IMR-90 (cell line): ENCODE data around the gene GYS1. TPM values are rescaled to one million over a fixed set of nuclear protein-coding genes. Genes with fewer than 3 reads are reported as not detected.

Source experiments
- ATAC-seq: fragments of 200-7000 bp; cut with Tn5 transposase; 2 replicates; pipeline ENCODE4 v1.9.1; 2020; ENCODE audit warnings: low read depth, mild to moderate bottlenecking, moderate library complexity
- BruUV-seq: library from RNA; stranded (reverse); fragments of 400-500 nt; replicated peaks from 2 replicates; lab custom pipeline; 2021; lab: Mats Ljungman, UMichigan
- CTCF ChIA-PET: fragments of 300-600 bp; formaldehyde crosslinking; extraction: SDS; loops from one replicate; lab custom pipeline; 2021; ENCODE audit warnings: antibody characterized with exemption; lab: Yijun Ruan, JAX
- POLR2A ChIA-PET: fragments of 300-600 bp; sonication (Branson Sonifier 250); formaldehyde crosslinking; loops from one replicate; lab custom pipeline; 2022; ENCODE audit warnings: antibody characterized with exemption; ENCODE audit not compliant: unreplicated experiment; lab: Charles Lee
- DNase-seq: peaks from one replicate; pipeline ENCODE4 v3.0.0; 2013
- H2AFZ ChIP-seq: replicated peaks from 2 replicates; pipeline ENCODE3; 2013; ENCODE audit warnings: low read length, mild to moderate bottlenecking; ENCODE audit not compliant: poor library complexity
- H2AK5ac ChIP-seq: 2 replicates; pipeline ENCODE4 v1.6.1; 2013; ENCODE audit warnings: low read depth, low read length, inconsistent platforms
- H2AK9ac ChIP-seq: replicated peaks from 2 replicates; pipeline ENCODE3; 2013; ENCODE audit warnings: mild to moderate bottlenecking, low read depth, low read length, moderate library complexity; ENCODE audit not compliant: poor library complexity
- H2BK120ac ChIP-seq: 2 replicates; pipeline ENCODE4 v1.6.1; 2013; ENCODE audit warnings: low read depth, low read length, inconsistent platforms
- H2BK15ac ChIP-seq: 3 replicates; pipeline ENCODE4 v1.6.1; 2013; ENCODE audit warnings: low read depth, low read length, inconsistent platforms
- H2BK20ac ChIP-seq: 2 replicates; pipeline ENCODE4 v1.6.1; 2013; ENCODE audit warnings: low read depth, mild to moderate bottlenecking, inconsistent platforms, low read length, moderate library complexity
- H2BK5ac ChIP-seq: 2 replicates; pipeline ENCODE4 v1.6.1; 2013; ENCODE audit warnings: mild to moderate bottlenecking, low read depth, low read length, inconsistent platforms; ENCODE audit not compliant: poor library complexity, severe bottlenecking
- H3K14ac ChIP-seq: replicated peaks from 2 replicates; pipeline ENCODE4 v1.6.1; 2013; ENCODE audit warnings: low read depth, low read length, inconsistent platforms
- H3K18ac ChIP-seq: 2 replicates; pipeline ENCODE4 v1.6.1; 2013; ENCODE audit warnings: low read depth, low read length, control low read depth
- H3K23ac ChIP-seq: 2 replicates; pipeline ENCODE4 v1.6.1; 2013; ENCODE audit warnings: low read depth, low read length, inconsistent platforms
- H3K27ac ChIP-seq: 2 replicates; pipeline ENCODE4 v1.5.1; 2013; ENCODE audit warnings: mild to moderate bottlenecking, control low read depth, low read length; ENCODE audit not compliant: insufficient read depth
- H3K27me3 ChIP-seq: 2 replicates; pipeline ENCODE4 v1.6.1; 2013; ENCODE audit warnings: low read length; ENCODE audit not compliant: control insufficient read depth, insufficient read depth
- H3K36me3 ChIP-seq: 2 replicates; pipeline ENCODE4 v1.6.1; 2013; ENCODE audit warnings: low read length, mixed read lengths; ENCODE audit not compliant: control insufficient read depth, insufficient read depth
- H3K4ac ChIP-seq: 2 replicates; pipeline ENCODE4 v1.6.1; 2013; ENCODE audit warnings: low read depth, low read length, inconsistent platforms
- H3K4me1 ChIP-seq: 2 replicates; pipeline ENCODE4 v1.6.1; 2013; ENCODE audit warnings: low read length, mixed read lengths; ENCODE audit not compliant: control insufficient read depth, insufficient read depth
- H3K4me2 ChIP-seq: 2 replicates; pipeline ENCODE4 v1.6.1; 2013; ENCODE audit warnings: low read depth, mild to moderate bottlenecking, control low read depth, low read length, moderate library complexity
- H3K4me3 ChIP-seq: 2 replicates; pipeline ENCODE4 v1.5.1; 2013; ENCODE audit warnings: low read depth, mild to moderate bottlenecking, control low read depth, low read length, moderate library complexity; ENCODE audit not compliant: insufficient read depth
- H3K56ac ChIP-seq: 2 replicates; pipeline ENCODE4 v1.6.1; 2013; ENCODE audit warnings: low read length, inconsistent platforms; ENCODE audit not compliant: insufficient read depth; ENCODE audit errors: extremely low read depth
- H3K79me1 ChIP-seq, 2 experiments: 2 replicates each; pipeline ENCODE4 v1.6.1; 2013; ENCODE audit warnings: low read length in 2 of 2, inconsistent platforms in 1 of 2, low read depth in 1 of 2
- H3K9ac ChIP-seq: 2 replicates; pipeline ENCODE4 v1.6.1; 2013; ENCODE audit warnings: low read depth, low read length, control low read depth
- H3K9me1 ChIP-seq: 2 replicates; pipeline ENCODE4 v1.6.1; 2013; ENCODE audit warnings: low read length, inconsistent platforms; ENCODE audit not compliant: insufficient read depth
- H3K9me3 ChIP-seq: 2 replicates; pipeline ENCODE4 v1.6.1; 2013; ENCODE audit warnings: low read length; ENCODE audit not compliant: control insufficient read depth, insufficient read depth
- H4K20me1 ChIP-seq: 2 replicates; pipeline ENCODE4 v1.6.1; 2013; ENCODE audit warnings: low read length, inconsistent platforms; ENCODE audit not compliant: insufficient read depth
- H4K5ac ChIP-seq: 2 replicates; pipeline ENCODE4 v1.6.1; 2013; ENCODE audit warnings: mild to moderate bottlenecking, low read depth, low read length, control low read depth
- H4K8ac ChIP-seq, 2 experiments: 2 replicates each; pipeline ENCODE4 v1.6.1; 2013; ENCODE audit warnings: low read depth in 2 of 2, low read length in 2 of 2, control low read depth in 1 of 2, inconsistent platforms in 1 of 2
- H4K91ac ChIP-seq: 2 replicates; pipeline ENCODE4 v1.6.1; 2013; ENCODE audit warnings: low read depth, low read length, inconsistent platforms; ENCODE audit not compliant: insufficient read depth
- BHLHE40 ChIP-seq: fragments of 150-350 bp; IDR thresholded peaks from 2 replicates; pipeline ENCODE4 v1.6.1; 2016; ENCODE audit warnings: mild to moderate bottlenecking, low read depth, low read length
- CEBPB ChIP-seq: IDR thresholded peaks from 2 replicates; pipeline ENCODE4 v1.6.1; 2012; ENCODE audit warnings: low read depth, low read length, improper control_type of control experiment
- CHD1 ChIP-seq: IDR thresholded peaks from 2 replicates; pipeline ENCODE4 v1.6.1; 2012; ENCODE audit warnings: low read depth, low read length, improper control_type of control experiment
- CTCF ChIP-seq: conservative IDR thresholded peaks from 2 replicates; pipeline ENCODE4 v1.5.1; 2012; ENCODE audit warnings: mild to moderate bottlenecking, low read depth, low read length, improper control_type of control experiment
- ELK1 ChIP-seq: fragments of 150-350 bp; IDR thresholded peaks from 2 replicates; pipeline ENCODE4 v1.6.1; 2016; ENCODE audit warnings: low read depth, mild to moderate bottlenecking, low read length, moderate library complexity, borderline replicate concordance
- FOS ChIP-seq: fragments of 150-350 bp; IDR thresholded peaks from 2 replicates; pipeline ENCODE4 v1.6.1; 2016; ENCODE audit warnings: low read depth, low read length
- MXI1 ChIP-seq: IDR thresholded peaks from 2 replicates; pipeline ENCODE4 v1.6.1; 2012; ENCODE audit warnings: low read depth, mild to moderate bottlenecking, low read length, moderate library complexity, borderline replicate concordance
- NFE2L2 ChIP-seq: fragments of 150-350 bp; IDR thresholded peaks from 2 replicates; pipeline ENCODE4 v1.6.1; 2016; ENCODE audit warnings: low read depth, mild to moderate bottlenecking, low read length
- POLR2A ChIP-seq: IDR thresholded peaks from 2 replicates; pipeline ENCODE4 v1.6.1; 2012; ENCODE audit warnings: mild to moderate bottlenecking, low read depth, low read length
- RAD21 ChIP-seq: IDR thresholded peaks from 2 replicates; pipeline ENCODE4 v1.6.1; 2012; ENCODE audit warnings: low read length, improper control_type of control experiment
- RFX5 ChIP-seq: IDR thresholded peaks from 2 replicates; pipeline ENCODE4 v1.8.0; 2012; ENCODE audit warnings: low read depth, mild to moderate bottlenecking, low read length, moderate library complexity
- USF2 ChIP-seq: fragments of 150-350 bp; IDR thresholded peaks from 2 replicates; pipeline ENCODE4 v1.6.1; 2017; ENCODE audit warnings: mild to moderate bottlenecking, antibody characterized with exemption, low read length, low read depth
- WGBS, 2 experiments: methylation state at CpG; one replicate each; pipeline versions ENCODE4 v1.1.5 to v1.1.7; 2013; ENCODE audit warnings: missing lambda C conversion rate in 2 of 2; ENCODE audit not compliant: insufficient read length in 1 of 2; ENCODE audit errors: extremely low coverage in 2 of 2; 5-methylcytosine and 5-hydroxymethylcytosine counted together
- dilution Hi-C: fragments of 300-500 bp; cut with HindIII; formaldehyde crosslinking; loops from one replicate; pipeline ENCODE4 v1.14.3; 2018; ENCODE audit warnings: low sequenced_read_pairs; ENCODE audit not compliant: unreplicated experiment
- in situ Hi-C: fragments of 300-500 bp; cut with MboI; formaldehyde crosslinking; loops from 3 replicates; pipeline ENCODE4 v1.14.3; 2019; ENCODE audit warnings: low sequenced_read_pairs, inconsistent platforms, mixed read lengths
- intact Hi-C: fragments of 100-400 bp; cut with micrococcal nuclease; formaldehyde crosslinking; loops from 2 replicates; pipeline ENCODE4 v1.10.0; 2022
- polyA plus RNA-seq, 3 experiments: library from polyadenylated mRNA; depleted of rRNA; stranded (reverse); fragments of >200 nt; gene quantifications; 2 replicates each; pipeline ENCODE4 v1.2.3, GENCODE V29; 2012; ENCODE audit warnings: low replicate concordance in 1 of 3
- total RNA-seq: library from RNA; depleted of rRNA; stranded (reverse); fragments of >200 nt; gene quantifications from 2 replicates; pipeline ENCODE4 v1.2.3, GENCODE V29; 2012

Gene GYS1
- total and polyA plus RNA-seq, 2 of the 4 experiments (the other 2 are of a cell fraction) = 38.7 to 72.2 TPM

- Histone ChIP-seq H4K8ac (peak overlapping the region in 1 of 2 experiments; percentile 49; a peak in 1 of 4 replicates), H3K27ac (peak overlapping the region; percentile 96), H2BK120ac (peak overlapping the region; percentile 56; the same call in 1 of the 2 replicates), H3K36me3 (peaks cover 25% of the 10 kb centered on the region), H3K56ac (no peak overlapping the region), H3K4me3 (no peak overlapping the region), H2BK20ac (peak overlapping the region; percentile 54; the same call in 1 of the 2 replicates), H3K14ac (no peak overlapping the region; the same call in 1 of the 2 replicates), H3K27me3 (no peaks in the 10 kb centered on the region), H4K5ac (peak overlapping the region; percentile 44), H2AFZ (peak overlapping the region; percentile 51), H3K23ac (no peak overlapping the region), H3K9me1 (peaks cover 7% of the 10 kb centered on the region), H2BK5ac (peak overlapping the region; percentile 55), H3K9ac (no peak overlapping the region), H3K9me3 (no peaks in the 10 kb centered on the region), H4K20me1 (peaks cover 21% of the 10 kb centered on the region), H2AK9ac (peak overlapping the region; percentile 53), H3K79me1 (peaks cover 3 to 75% of the 10 kb centered on the region in 2 experiments; a peak in 3 of 4 replicates), H2BK15ac (0 out of 3 replicates have a peak overlapping the region, but pooled peaks have one; percentile 14), H2AK5ac (peak overlapping the region; percentile 86), H3K4me1 (peaks cover 20% of the 10 kb centered on the region), H3K4ac (peak overlapping the region; percentile 99), H4K91ac (peak overlapping the region; percentile 58), H3K18ac (no peak overlapping the region), H3K4me2 (no peak overlapping the region)
- intact Hi-C loops (loop anchor here (10.0 kb wide), 1 partner anchor 317 kb away; the partner anchor contains the start of gene CA11), in situ Hi-C loops (loop anchor here (5.0 to 10.0 kb wide), 2 partner anchors 70 to 317 kb away; partner anchors contain the start of gene CA11), dilution Hi-C loops (no loop called here)
- no peak for DNase-seq
- no peak for ATAC-seq
- no TSS peak for BruUV-seq
- ChIA-PET POLR2A (no interaction called here), CTCF (no interaction called here)
- 81% methylated on average over 18 of the region's 22 CpGs; no CpG with 5 or more reads in 1 of the 2 experiments for WGBS, 2 experiments
- TF ChIP-seq MXI1 = no peak
- TF ChIP-seq NFE2L2 = no peak
- no peak for TF ChIP-seq RFX5
- TF ChIP-seq USF2 = no peak
- no peak for TF ChIP-seq CEBPB
- TF ChIP-seq POLR2A = no peak
- TF ChIP-seq BHLHE40 = no peak
- no peak for TF ChIP-seq ELK1
- no peak for TF ChIP-seq RAD21
- no peak for TF ChIP-seq CHD1
- TF ChIP-seq CTCF = no peak
- TF ChIP-seq FOS = no peak
Observed at GRCh38 chr19:48962029-48962848, 30.9 kb downstream of the GYS1 start.
